Activated naive CD4-positive, alpha-beta T cell treated with anti-CD3 and anti-CD28 coated beads, Interleukin-2, amount 50 U/mL, for 72 hours (primary cell): ENCODE measurements around the gene NPB. TPM values are rescaled to one million over a fixed set of nuclear protein-coding genes. Genes with fewer than 3 reads are reported as not detected.
"Not testable (repeated sequence)": the region's sequence is repeated elsewhere in the genome, so short reads cannot be mapped to it uniquely, and the experiment has no call there.

Source experiments
- ATAC-seq, 2 donors: fragments of 150-1000 bp; cut with Tn5 transposase; 2 replicates each; pipeline ENCODE4 v1.10.0; 2021; ENCODE audit warnings: mild to moderate bottlenecking in 2 of 2, moderate library complexity in 2 of 2
- DNase-seq, 2 donors: peaks; one replicate each; pipeline ENCODE4 v3.0.0; 2021 to 2022; ENCODE audit warnings: low spot score in 2 of 2
- H3K27ac Mint-ChIP-seq, 2 donors: one replicate each; pipeline ENCODE4 v1.8.0; 2022; ENCODE audit warnings: mild to moderate bottlenecking in 2 of 2, mixed read lengths in 2 of 2
- H3K36me3 Mint-ChIP-seq, 2 donors: one replicate each; pipeline ENCODE4 v1.8.0; 2022; ENCODE audit warnings: mixed read lengths in 2 of 2
- H3K9me3 Mint-ChIP-seq, 2 donors: one replicate each; pipeline ENCODE4 v1.8.0; 2022; ENCODE audit warnings: mixed read lengths in 2 of 2
- total RNA-seq, 2 donors: library from RNA; stranded (reverse); gene quantifications; one replicate each; pipeline ENCODE4 v1.2.3, GENCODE V29; 2022

NPB gene
- total RNA-seq, 2 donors from 2014 or later: 0.27 TPM; not detected in 1

DNA sequence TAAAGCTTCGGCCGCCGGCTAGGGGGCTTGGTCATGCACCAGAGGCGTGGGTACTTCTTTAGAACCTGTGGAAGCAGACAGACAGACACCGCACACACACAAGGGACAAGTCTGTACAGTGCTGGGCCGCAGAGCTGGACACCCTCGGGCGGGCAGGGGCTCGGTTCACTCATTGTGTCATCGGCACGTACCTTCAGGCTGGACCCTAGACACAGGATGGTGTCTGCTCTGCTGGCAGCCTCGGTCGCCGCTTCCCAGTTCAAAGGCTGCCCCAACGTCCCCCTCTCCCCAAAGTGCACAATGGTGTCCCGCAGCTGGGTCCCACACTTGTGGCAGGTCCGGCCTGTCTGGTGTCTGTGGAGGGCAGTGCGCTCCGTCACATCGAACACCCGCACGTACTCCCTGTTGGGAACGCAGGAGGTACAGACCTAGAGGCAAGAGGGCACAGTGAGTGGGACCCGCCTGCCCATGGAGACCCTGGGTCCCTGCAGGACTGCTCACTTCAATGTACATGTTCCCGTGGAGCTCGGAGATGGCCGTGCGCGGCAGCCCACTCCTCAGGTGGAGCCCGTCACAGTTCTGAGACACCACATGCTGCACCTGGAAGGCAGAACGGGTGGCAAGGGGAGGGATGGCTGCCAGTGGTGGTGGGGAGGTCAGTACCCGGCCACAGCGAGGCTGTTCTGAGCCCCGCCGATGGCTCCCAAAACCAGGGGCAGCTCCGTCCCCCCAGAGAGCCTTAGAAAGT, 12.2 kb downstream of the NPB start:
- H3K27ac Mint-ChIP-seq: peak overlapping the region in 1 of 2 donors; percentile 39
- peaks cover 0 to 8% of the 10 kb centered on the region in 2 donors for H3K36me3 Mint-ChIP-seq
- no peaks in the 10 kb centered on the region for H3K9me3 Mint-ChIP-seq
- ATAC-seq: no peak
- DNase-seq: no peak

DNA sequence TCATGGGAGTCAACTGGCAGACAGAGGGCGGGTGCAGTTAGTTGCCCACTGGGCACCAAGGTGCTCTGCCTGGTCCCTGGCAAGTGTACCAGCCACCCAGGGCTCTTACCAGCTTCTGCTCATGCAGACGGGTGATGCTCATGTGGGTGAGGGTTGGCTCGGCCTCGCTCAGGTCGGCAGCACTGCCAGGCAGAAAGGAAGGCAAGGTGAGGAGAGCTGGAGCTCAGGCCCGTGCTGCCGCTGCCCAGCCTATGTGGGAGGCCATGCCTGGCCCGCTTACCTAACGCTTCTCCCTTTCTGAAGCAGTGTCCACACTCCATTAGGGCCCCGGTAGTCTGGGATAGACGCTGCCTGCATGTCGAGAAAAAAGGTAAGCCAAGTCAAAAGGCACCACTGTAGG, 13.3 kb downstream of the NPB start:
- H3K9me3 Mint-ChIP-seq: no peaks in the 10 kb centered on the region
- peak overlapping the region in 1 of 2 donors; percentile 39 for H3K27ac Mint-ChIP-seq
- ATAC-seq (no peak), DNase-seq (no peak)
- H3K36me3 Mint-ChIP-seq: peaks cover 0 to 8% of the 10 kb centered on the region in 2 donors

DNA sequence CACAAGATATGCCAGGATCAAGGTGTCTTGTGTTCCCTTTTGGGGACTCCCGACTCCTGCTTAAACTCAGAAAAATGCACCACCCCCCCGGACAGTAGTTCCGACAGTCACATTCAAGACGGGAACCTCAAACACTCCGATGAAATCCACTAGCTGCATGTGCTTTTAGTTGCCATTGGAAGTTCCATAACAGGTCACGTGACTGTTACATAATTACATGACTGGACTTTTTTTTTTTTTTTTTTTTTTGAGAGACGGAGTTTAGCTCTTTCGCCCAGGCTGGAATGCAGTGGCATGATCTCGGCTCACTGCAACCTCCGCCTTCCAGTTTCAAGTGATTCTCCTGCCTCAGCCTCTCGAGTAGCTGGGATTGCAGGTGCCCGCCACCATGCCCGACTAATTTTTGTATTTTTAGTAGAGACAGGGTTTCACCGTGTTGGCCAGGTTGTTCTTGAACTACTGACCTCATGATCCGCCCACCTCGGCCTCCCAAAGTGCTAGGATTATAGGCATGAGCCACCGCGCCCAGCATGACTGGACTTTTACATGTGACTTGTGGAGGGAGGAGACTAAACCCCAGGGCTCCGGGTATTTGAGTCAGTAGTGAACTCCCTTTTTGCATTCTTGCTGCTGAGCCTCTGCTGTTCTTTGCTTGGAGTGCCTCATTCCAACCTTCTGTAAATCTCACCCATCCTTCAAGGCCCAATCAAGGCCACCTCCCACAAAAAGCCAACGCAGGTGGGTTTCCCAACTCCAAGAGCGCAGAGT, 14.4 kb downstream of the NPB start:
- Mint-ChIP-seq H3K9me3 (no peaks in the 10 kb centered on the region), H3K36me3 (peaks cover 0 to 8% of the 10 kb centered on the region in 2 donors), H3K27ac (peak overlapping the region; percentile 22 to 88)
- no peak for ATAC-seq
- DNase-seq: no peak

DNA sequence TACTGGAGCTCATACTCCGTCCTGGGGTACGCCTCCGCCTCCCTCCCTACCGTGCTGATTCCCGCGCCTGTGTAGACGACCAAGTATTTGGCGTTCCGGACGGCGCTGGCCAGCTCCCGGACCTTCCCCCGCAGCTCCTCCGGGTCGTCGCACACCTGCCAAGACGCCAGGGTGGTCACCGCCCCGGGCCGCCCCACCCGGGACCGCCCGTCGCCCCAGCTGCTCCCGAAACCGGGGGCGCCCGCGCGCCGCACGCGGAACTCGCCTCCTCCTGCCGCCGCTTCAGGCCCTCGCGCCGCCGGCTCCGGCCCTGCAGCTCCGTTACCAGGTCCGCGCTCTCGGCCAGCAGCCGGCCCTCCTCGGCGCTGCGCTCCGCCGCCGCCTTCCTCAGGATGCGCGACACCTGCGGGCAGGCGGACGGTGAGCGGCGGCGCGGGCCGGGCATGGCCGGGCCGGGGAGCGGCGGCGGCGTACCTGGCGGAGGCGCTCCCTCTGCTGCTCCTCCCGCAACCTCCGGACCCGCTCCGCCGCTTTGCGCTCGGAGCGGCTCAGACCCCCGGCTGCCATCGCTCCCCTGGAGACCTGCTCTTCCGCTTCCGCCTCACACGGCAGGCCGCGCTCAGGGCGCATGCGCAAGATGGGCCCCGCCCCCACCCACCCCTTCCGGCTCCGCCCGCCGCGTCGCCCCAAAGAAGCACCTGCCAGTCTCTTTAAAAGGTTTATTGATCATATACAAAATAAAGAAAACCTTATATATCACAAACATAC, 15.7 kb downstream of the NPB start, which contains the start of gene SIRT7:
SIRT7 (minus strand) TSS at position 612 of the 768 bp plus-strand sequence; CDS start at position 567, 45 bp downstream.
- peak; percentile 88 to 90 for ATAC-seq
- peaks cover 0 to 8% of the 10 kb centered on the region in 2 donors for H3K36me3 Mint-ChIP-seq

DNA sequence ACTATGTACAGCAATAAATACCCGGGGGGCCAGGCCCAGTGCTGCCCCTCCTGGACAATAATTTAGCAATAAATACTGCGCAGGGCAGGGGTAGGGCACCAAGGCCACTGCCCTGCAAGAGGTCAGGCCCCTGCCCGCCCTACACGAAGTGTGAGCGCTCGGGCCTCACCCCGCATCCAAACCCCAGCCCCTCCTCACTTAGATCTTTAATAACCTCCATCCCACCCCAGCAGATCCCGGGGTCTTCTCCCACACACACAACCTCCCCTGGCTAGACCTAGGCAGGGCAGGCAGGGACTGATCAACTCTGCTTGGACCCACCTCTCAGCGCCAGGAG, 16.3 kb downstream of the NPB start:
- not testable (repeated sequence) for H3K9me3 Mint-ChIP-seq, DNase-seq, H3K36me3 Mint-ChIP-seq
- peak overlapping the region; percentile 88 to 93 for H3K27ac Mint-ChIP-seq
- peak; percentile 48 to 53 for ATAC-seq

More for the DNA sequence above, 15.7 kb downstream of the NPB start, which contains the start of gene SIRT7:
- no peaks in the 10 kb centered on the region for H3K9me3 Mint-ChIP-seq
- DNase-seq: peak; percentile 79 to 84
- H3K27ac Mint-ChIP-seq: peak within 1 kb of the TSS; percentile 88 to 93

DNA sequence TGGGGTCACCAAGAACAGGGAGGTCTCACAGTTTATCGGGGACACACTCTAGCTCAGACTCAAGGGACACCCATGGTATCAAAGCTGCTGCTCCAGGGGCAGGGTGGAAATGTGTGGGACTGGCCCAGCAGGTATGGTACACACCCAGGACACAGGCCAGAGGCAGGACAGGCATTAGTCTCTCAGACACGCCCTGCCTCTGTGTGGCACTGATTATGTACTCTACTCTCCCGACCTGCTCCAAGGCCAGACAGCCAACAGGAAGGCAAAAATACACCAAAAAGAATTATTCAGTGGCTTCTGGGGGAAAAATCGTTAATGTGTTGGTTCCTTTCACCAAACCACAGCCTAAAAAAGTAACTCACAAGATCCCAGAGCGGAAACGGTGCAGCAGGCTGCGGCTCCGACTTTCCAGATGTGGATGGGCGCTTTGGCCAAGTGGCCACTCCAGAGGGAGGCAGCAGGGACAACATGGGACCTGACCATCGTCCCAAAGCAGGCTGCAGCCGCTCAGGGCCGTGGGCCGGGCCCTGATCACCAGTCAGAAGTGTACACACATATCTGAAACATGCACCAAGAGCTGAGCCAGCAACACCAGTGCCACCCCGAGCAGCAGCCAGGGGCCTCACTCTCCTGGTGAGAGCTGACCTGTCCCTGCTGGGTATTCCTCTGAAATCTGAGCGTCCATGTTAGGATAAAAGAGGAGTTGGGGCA, 17.0 kb downstream of the NPB start:
- ATAC-seq (no peak), DNase-seq (no peak)
- Mint-ChIP-seq H3K27ac (peak overlapping the region; percentile 88 to 89), H3K36me3 (peaks cover 0 to 8% of the 10 kb centered on the region in 2 donors), H3K9me3 (no peaks in the 10 kb centered on the region)

DNA sequence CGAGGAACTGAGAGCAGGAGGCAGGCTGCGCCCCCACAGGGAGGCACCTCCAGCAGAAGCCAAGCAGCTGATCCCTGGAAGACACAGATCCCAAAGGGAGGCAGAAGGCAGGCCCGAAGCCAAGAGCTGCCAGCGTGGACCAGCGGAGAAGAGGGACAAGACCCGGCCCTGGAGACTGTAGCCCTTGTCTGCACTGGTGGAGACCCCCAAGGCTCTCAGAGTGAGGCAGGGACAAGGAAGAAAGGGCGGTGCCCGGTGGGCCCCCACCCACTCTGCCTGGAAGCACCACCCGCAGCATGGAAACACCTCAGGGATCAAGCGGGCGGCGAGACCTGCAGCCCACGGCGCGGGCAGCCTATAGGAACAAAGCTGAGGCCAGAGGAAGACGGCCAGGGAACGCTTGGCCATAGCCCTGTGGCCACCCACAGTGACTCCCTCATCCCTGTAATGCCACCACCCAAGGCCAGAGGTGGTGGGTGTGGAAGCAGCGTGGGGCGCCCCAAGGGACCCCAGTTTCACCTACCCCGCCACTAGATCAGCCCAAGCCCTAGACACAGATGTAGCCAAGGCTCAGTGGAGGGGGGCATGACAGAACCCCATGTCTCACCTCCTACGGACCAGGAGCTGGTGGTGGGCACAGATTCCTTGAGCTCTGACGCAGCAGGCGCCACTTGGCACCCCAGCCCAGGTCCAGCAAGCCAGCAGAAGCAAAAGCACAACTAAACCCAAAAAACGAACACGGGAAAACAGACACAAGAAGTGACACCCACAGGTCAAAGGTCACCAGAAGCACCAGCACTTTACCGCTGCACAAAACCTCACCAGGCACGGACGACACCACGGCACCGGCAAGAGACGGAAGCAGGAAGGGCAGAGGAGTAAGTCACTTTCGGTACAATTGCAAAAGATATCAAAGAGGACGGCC, 18.8 kb downstream of the NPB start:
- Mint-ChIP-seq H3K36me3 (peaks cover 0 to 8% of the 10 kb centered on the region in 2 donors), H3K27ac (peak overlapping the region in 1 of 2 donors; percentile 9), H3K9me3 (no peaks in the 10 kb centered on the region)
- ATAC-seq (no peak), DNase-seq (no peak)

DNA sequence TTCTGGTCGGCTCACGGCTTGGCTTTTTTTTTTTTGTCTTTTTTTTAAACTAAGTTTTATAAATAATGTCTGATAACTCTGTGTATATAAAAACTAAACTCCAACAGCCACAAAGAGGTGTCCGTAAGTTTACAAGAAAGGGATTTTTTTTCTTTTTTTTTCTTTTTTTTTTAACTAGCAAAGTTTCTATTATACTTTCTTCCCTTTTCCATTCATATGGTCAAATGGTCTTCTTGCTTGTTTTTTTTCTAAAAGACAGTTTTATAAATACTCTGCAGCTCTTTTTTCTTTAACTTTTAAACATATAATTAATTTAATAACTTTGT, 19.5 kb downstream of the NPB start:
- no peak for ATAC-seq
- no peak for DNase-seq
- Mint-ChIP-seq H3K36me3 (peaks cover 0 to 8% of the 10 kb centered on the region in 2 donors), H3K9me3 (no peaks in the 10 kb centered on the region), H3K27ac (no peak overlapping the region)

DNA sequence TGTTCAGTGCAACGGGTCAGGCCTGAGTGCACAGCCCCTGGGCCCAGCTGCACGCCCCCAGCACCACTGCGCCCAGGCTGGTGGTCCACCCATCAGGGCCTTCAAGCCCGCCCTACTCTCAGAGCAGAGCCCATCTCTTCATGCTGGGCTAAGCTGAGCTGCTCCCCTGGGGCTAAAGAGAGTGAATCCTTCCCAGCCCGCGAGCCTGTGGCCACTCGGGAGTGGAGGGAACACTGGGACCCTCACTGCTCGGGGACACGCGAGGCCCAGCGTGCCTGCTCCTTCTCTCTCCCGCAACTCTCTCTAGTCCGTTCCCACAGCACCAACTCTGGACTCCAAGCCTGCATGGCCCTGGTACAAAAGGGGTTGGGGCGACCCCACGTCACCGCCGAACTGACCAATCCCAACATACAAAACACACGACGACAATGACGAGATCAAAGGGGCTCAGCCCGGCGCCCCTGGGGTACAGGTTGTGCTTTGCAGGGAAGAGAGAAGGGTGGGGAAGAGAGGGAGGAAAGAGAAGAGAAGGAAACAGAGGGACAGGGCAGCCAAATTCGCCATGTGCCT, 20.0 kb downstream of the NPB start:
- ATAC-seq: no peak
- DNase-seq: no peak
- Mint-ChIP-seq H3K27ac (peak overlapping the region in 1 of 2 donors; percentile 7), H3K36me3 (peaks cover 0 to 4% of the 10 kb centered on the region in 2 donors), H3K9me3 (no peaks in the 10 kb centered on the region)

DNA sequence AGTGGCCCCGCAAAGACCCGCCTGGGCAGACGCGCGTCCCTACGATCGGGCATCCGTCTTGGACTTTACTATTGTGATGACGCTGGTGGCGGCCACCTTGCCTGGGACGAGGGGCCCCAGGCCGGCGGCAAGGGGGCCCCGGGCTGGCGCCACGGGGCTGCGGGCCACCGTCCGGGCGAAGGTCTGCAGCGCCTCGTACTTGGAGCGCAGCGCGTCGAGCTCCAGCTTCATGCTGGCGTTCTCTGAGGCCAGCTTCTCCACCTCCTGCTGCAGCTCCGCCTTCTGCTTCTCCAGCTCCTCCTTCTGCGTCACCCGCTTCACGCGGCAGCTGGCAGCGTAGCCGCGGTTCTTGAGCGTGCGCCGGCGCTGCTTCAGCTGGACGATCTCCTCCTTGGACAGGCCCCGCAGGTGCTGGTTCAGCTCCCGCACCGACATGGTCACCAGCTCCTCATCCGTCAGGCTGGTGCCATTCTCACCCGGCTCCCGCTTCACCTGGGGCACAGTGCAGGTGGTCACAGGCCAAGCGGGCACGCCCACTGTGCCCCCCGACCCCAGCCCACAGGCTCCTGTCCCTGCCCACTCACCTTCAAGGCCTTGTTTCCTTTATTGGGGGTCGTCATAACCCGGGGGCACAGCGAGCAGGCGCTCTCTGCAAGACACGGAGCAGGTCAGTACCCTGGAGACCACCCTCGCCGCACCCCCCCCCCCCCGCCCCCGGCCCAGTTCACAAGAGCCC, 20.7 kb downstream of the NPB start:
- ATAC-seq: no peak
- Mint-ChIP-seq H3K9me3 (no peaks in the 10 kb centered on the region), H3K36me3 (no peaks in the 10 kb centered on the region), H3K27ac (no peak overlapping the region)
- DNase-seq: no peak

DNA sequence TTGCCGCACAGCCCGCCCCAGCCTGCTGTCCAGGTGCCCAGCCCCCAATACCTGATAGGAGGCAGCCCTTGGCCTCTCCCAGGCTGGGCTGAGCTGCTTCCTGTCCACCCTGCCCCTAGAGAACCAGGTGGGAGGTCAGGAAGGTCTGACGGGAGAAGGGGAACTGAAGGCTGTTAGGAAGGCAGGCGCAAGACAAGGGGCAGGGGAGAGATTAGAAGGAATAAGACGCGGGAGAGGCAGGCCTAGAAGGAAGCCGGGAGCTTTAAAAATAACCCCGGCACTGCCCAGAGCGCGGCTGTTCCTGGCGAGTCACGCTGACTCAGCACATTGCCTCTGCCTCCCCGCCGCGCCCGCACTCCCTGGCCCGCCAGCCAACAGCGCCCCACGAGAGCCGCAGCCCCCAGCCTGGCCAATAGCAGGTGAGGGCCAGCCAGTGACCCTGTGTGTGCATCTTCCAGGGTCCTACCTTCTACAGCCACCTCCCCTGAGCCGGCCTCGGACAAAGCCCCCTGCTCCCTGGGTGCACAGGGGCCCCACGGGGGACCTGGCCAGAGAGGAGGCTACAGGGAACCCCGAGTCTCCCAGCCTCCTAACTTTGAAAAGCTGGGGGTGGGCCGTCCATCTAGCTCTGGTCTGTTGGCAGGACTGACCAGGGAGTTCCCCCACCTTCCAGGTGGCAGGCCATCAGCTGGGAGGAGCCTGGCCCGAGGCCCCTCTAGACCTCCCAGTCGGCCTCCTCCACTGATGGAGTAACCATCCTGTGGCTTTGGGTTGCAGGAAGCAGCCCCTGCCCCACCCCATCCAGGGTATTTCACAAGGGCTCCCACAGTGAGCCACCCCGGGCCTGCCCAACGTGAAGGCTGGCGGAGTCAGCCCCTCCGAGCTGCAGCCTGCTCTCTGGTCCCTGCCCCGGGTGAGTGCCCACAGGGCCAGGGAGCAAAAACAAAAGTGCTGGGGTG, 21.5 kb downstream of the NPB start:
- H3K27ac Mint-ChIP-seq: peak overlapping the region; percentile 35 to 50
- DNase-seq: no peak
- ATAC-seq: no peak
- no peaks in the 10 kb centered on the region for H3K9me3 Mint-ChIP-seq
- no peaks in the 10 kb centered on the region for H3K36me3 Mint-ChIP-seq

DNA sequence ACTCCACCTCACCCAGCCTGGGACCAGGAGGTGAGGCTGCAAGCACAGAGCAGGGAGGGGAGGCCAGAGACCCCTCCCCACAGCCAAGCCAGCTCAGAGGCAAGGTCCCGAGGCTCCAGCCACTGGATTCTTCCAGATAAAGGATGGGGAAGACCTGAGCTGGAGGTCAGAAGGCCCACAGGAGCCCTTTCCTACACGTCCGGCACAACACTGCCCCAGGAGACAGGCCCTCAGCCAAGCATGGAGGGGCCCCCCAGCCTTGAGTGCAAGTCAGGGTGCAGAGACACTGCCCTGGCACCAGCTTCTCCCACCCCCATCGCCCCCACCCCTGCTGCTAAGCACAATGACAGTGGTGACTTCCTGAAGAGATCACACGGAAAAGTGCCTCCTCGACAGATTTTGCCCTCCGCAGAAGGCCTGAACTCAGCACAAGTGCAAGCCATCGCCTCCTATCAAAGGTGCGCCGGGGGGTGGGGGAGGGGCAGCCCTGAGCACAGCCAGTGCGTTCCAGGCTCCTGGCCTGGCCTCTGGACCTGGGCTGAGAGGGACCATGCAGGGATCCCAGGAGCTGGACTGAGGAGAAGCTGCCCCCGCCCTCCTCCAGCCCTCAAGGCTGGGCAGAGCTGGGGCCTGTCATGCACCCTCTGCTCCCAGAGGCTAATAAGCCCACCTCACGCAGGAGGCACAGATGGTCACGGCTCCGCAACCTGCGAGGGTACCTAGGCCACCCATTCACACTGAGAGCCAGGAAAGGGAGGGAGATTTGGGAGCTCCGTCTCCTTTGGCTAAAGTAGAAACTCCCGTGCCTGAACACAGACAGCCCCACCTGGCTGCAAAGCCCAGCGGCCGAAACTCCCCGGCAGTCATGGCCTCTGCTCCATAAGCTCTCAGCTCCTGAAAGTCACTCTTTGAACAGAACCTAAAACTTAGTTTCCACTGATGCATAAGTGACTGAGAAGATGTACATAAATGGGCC, 22.8 kb downstream of the NPB start:
- DNase-seq (no peak), ATAC-seq (no peak)
- H3K27ac Mint-ChIP-seq: peak overlapping the region in 1 of 2 donors; percentile 89
- H3K9me3 Mint-ChIP-seq: no peaks in the 10 kb centered on the region
- no peaks in the 10 kb centered on the region for H3K36me3 Mint-ChIP-seq
